H1 (cell line): ENCODE data around the gene KCTD4. TPM values are rescaled to one million over a fixed set of nuclear protein-coding genes. Genes with fewer than 3 reads are reported as not detected.

Experiments used
- CTCF ChIA-PET: fragments of 300-600 bp; sonication (Branson Sonifier 250); formaldehyde crosslinking; loops from one replicate; lab custom pipeline; 2021; ENCODE audit not compliant: partially characterized antibody; lab: Charles Lee
- POLR2A ChIA-PET: fragments of 300-600 bp; sonication (Branson Sonifier 250); formaldehyde crosslinking; loops from one replicate; lab custom pipeline; 2021; ENCODE audit warnings: inconsistent platforms; ENCODE audit not compliant: partially characterized antibody; lab: Charles Lee
- DNase-seq, 2 experiments: peaks; one replicate each; pipeline versions ENCODE4 v3.0.0 to v3.0.0-alpha.2; 2010 to 2022; ENCODE audit warnings: low spot score in 2 of 2, low read depth in 1 of 2, mixed read lengths in 1 of 2
- FAIRE-seq: peaks from 2 replicates; lab custom pipeline; 2011; peaks lifted over from hg19 to GRCh38; lab: Jason Lieb, UNC
- H2AFZ ChIP-seq: 2 replicates; pipeline ENCODE4 v1.8.1; 2012; ENCODE audit warnings: low read length, inconsistent platforms
- H2AK5ac ChIP-seq: 2 replicates; pipeline ENCODE4 v1.6.1; 2013; ENCODE audit warnings: low read depth, low read length
- H2BK120ac ChIP-seq: replicated peaks from 2 replicates; pipeline ENCODE3; 2013; ENCODE audit warnings: low read depth, low read length, inconsistent platforms
- H2BK12ac ChIP-seq: 2 replicates; pipeline ENCODE4 v1.6.1; 2013; ENCODE audit warnings: low read depth, low read length
- H2BK15ac ChIP-seq: 2 replicates; pipeline ENCODE4 v1.6.1; 2013; ENCODE audit warnings: low read length
- H2BK20ac ChIP-seq: 2 replicates; pipeline ENCODE4 v1.6.1; 2013; ENCODE audit warnings: low read length
- H2BK5ac ChIP-seq: 2 replicates; pipeline ENCODE4 v1.6.1; 2013; ENCODE audit warnings: low read depth, low read length
- H3K14ac ChIP-seq: 2 replicates; pipeline ENCODE4 v1.6.1; 2013; ENCODE audit warnings: inconsistent platforms; ENCODE audit not compliant: insufficient read length
- H3K18ac ChIP-seq: 2 replicates; pipeline ENCODE4 v1.6.1; 2013; ENCODE audit warnings: low read length; ENCODE audit errors: extremely low read depth
- H3K23ac ChIP-seq: 2 replicates; pipeline ENCODE4 v1.6.1; 2013; ENCODE audit warnings: inconsistent platforms; ENCODE audit not compliant: insufficient read length
- H3K23me2 ChIP-seq: 2 replicates; pipeline ENCODE4 v1.6.1; 2013; ENCODE audit warnings: low read depth, low read length
- H3K27ac ChIP-seq: 2 replicates; pipeline ENCODE4 v1.6.1; 2011; ENCODE audit warnings: low read depth, low read length, inconsistent platforms
- H3K27me3 ChIP-seq, 4 experiments: replicated peaks in 1 of 4; 1 replicate in 1 of 4; 2 replicates in 3 of 4; pipeline versions ENCODE4 v1.6.1 to v1.8.1; 2011 to 2013; ENCODE audit warnings: low read length in 3 of 4, mild to moderate bottlenecking in 3 of 4, inconsistent platforms in 2 of 4, mixed read lengths in 2 of 4, moderate library complexity in 1 of 4; ENCODE audit not compliant: control insufficient read depth in 3 of 4, insufficient read depth in 3 of 4; ENCODE audit errors: extremely low read depth in 1 of 4
- H3K36me3 ChIP-seq, 4 experiments: 2 replicates each; pipeline versions ENCODE4 v1.6.1 to v1.8.1; 2011 to 2013; ENCODE audit warnings: mild to moderate bottlenecking in 4 of 4, low read length in 3 of 4, moderate library complexity in 2 of 4, control low read depth in 1 of 4, inconsistent platforms in 1 of 4; ENCODE audit not compliant: insufficient read depth in 4 of 4, control insufficient read depth in 2 of 4
- H3K4ac ChIP-seq: replicated peaks from 2 replicates; pipeline ENCODE3; 2013; ENCODE audit warnings: low read length, low read depth, mixed read lengths, inconsistent platforms; ENCODE audit not compliant: insufficient read length
- H3K4me1 ChIP-seq, 4 experiments: replicated peaks in 1 of 4; 1 replicate in 1 of 4; 2 replicates in 3 of 4; pipeline versions ENCODE4 v1.6.1 to v1.8.1; 2011 to 2013; ENCODE audit warnings: low read length in 3 of 4, inconsistent platforms in 2 of 4, mixed read lengths in 1 of 4; ENCODE audit not compliant: insufficient read depth in 4 of 4, control insufficient read depth in 3 of 4
- H3K4me2 ChIP-seq, 2 experiments: 2 replicates each; pipeline versions ENCODE4 v1.6.1 to v1.8.1; 2011 to 2013; ENCODE audit warnings: low read depth in 2 of 2, low read length in 2 of 2, control low read depth in 1 of 2, inconsistent platforms in 1 of 2, mild to moderate bottlenecking in 1 of 2; ENCODE audit not compliant: insufficient read depth in 1 of 2
- H3K4me3 ChIP-seq, 4 experiments: fragments of 200-600, 300-600 bp in 1 of 4; sonication (generic), shearing (Covaris generic), sonication (Bioruptor Twin) in 1 of 4; 2 replicates each; pipeline versions ENCODE4 v1.5.1 to v1.8.1; 2011 to 2016; ENCODE audit warnings: low read length in 4 of 4, low read depth in 3 of 4, control low read depth in 2 of 4, inconsistent platforms in 2 of 4, mild to moderate bottlenecking in 2 of 4, mixed read lengths in 1 of 4, moderate library complexity in 1 of 4; ENCODE audit not compliant: insufficient read depth in 2 of 4; ENCODE audit errors: extremely low read depth in 1 of 4
- H3K56ac ChIP-seq: replicated peaks from 2 replicates; pipeline ENCODE3; 2013; ENCODE audit warnings: low read depth, mild to moderate bottlenecking, mixed read lengths, low read length, inconsistent platforms; ENCODE audit not compliant: insufficient read length
- H3K79me1 ChIP-seq: 2 replicates; pipeline ENCODE4 v1.6.1; 2013; ENCODE audit warnings: low read depth, low read length, control low read depth
- H3K79me2 ChIP-seq, 2 experiments: 2 replicates each; pipeline versions ENCODE4 v1.6.1 to v1.8.1; 2012 to 2013; ENCODE audit warnings: low read length in 2 of 2, mild to moderate bottlenecking in 2 of 2, inconsistent platforms in 1 of 2; ENCODE audit not compliant: insufficient read depth in 2 of 2, control insufficient read depth in 1 of 2
- H3K9ac ChIP-seq, 4 experiments: replicated peaks in 1 of 4; 1 replicate in 1 of 4; 2 replicates in 3 of 4; pipeline versions ENCODE4 v1.6.1 to v1.8.1; 2011 to 2013; ENCODE audit warnings: low read depth in 3 of 4, low read length in 3 of 4, control low read depth in 2 of 4, mild to moderate bottlenecking in 2 of 4, moderate library complexity in 2 of 4, inconsistent platforms in 1 of 4; ENCODE audit errors: extremely low read depth in 1 of 4
- H3K9me3 ChIP-seq, 2 experiments: 2 replicates each; pipeline versions ENCODE4 v1.6.1 to v1.8.1; 2012 to 2013; ENCODE audit warnings: mild to moderate bottlenecking in 2 of 2, moderate library complexity in 2 of 2, control low read depth in 1 of 2, inconsistent platforms in 1 of 2, low read depth in 1 of 2, low read length in 1 of 2, mixed read lengths in 1 of 2; ENCODE audit not compliant: insufficient read depth in 2 of 2
- H4K20me1 ChIP-seq, 2 experiments: replicated peaks in 1 of 2; 2 replicates each; pipeline versions ENCODE3 to v1.8.1; 2011 to 2013; ENCODE audit warnings: inconsistent platforms in 2 of 2, low read length in 2 of 2, mild to moderate bottlenecking in 1 of 2; ENCODE audit not compliant: insufficient read depth in 2 of 2, control insufficient read depth in 1 of 2
- H4K5ac ChIP-seq: 2 replicates; pipeline ENCODE4 v1.6.1; 2013; ENCODE audit warnings: low read length, low read depth, mixed read lengths, inconsistent platforms; ENCODE audit not compliant: insufficient read length
- H4K8ac ChIP-seq: 2 replicates; pipeline ENCODE4 v1.8.0; 2013; ENCODE audit warnings: mild to moderate bottlenecking, moderate library complexity, low read length, inconsistent platforms; ENCODE audit not compliant: insufficient read depth; ENCODE audit errors: extremely low read depth
- H4K91ac ChIP-seq: replicated peaks from 2 replicates; pipeline ENCODE3; 2013; ENCODE audit warnings: low read length, mixed read lengths, inconsistent platforms; ENCODE audit not compliant: insufficient read length
- ATF3 ChIP-seq: IDR thresholded peaks from 2 replicates; pipeline ENCODE4 v1.6.1; 2011; ENCODE audit warnings: low read depth, mild to moderate bottlenecking, low read length; ENCODE audit not compliant: insufficient read depth
- CEBPB ChIP-seq: IDR thresholded peaks from 2 replicates; pipeline ENCODE4 v1.6.1; 2012; ENCODE audit warnings: low read depth, low read length
- CHD2 ChIP-seq: IDR thresholded peaks from 2 replicates; pipeline ENCODE4 v1.6.1; 2012; ENCODE audit warnings: low read length, improper control_type of control experiment
- CREB1 ChIP-seq: IDR thresholded peaks from 2 replicates; pipeline ENCODE4 v1.6.1; 2012; ENCODE audit warnings: inconsistent platforms
- EZH2 ChIP-seq: fragments of 200-600 bp; sonication (generic); IDR thresholded peaks from 2 replicates; pipeline ENCODE4 v1.7.1; 2012; ENCODE audit warnings: low read depth, mild to moderate bottlenecking, moderate library complexity, low read length, inconsistent platforms; ENCODE audit not compliant: severe bottlenecking
- FOSL1 ChIP-seq: IDR thresholded peaks from 2 replicates; pipeline ENCODE4 v1.6.1; 2011; ENCODE audit warnings: mild to moderate bottlenecking, low read depth, low read length, moderate library complexity; ENCODE audit not compliant: insufficient read depth
- HDAC2 ChIP-seq, 2 experiments: fragments of 300-600 bp in 1 of 2; sonication (generic) in 1 of 2; IDR thresholded peaks; 2 replicates each; pipeline ENCODE4 v1.6.1; 2011 to 2012; ENCODE audit warnings: low read depth in 2 of 2, low read length in 2 of 2, mild to moderate bottlenecking in 2 of 2, moderate library complexity in 2 of 2, borderline replicate concordance in 1 of 2, inconsistent platforms in 1 of 2
- HDAC6 ChIP-seq: IDR thresholded peaks from one replicate; pipeline ENCODE4 v1.7.1; 2012; ENCODE audit warnings: low read depth, mild to moderate bottlenecking, inconsistent platforms, low read length, moderate library complexity
- NANOG ChIP-seq: IDR thresholded peaks from 2 replicates; pipeline ENCODE4 v1.6.1; 2011; ENCODE audit warnings: low read length, low read depth, mild to moderate bottlenecking, inconsistent platforms; ENCODE audit not compliant: insufficient read depth, poor library complexity, severe bottlenecking
- POLR2AphosphoS5 ChIP-seq: IDR thresholded peaks from 2 replicates; pipeline ENCODE4 v1.6.1; 2011; ENCODE audit warnings: low read depth, low read length
- RFX5 ChIP-seq: IDR thresholded peaks from 2 replicates; pipeline ENCODE4 v1.6.1; 2011; ENCODE audit warnings: low read depth, low read length, improper control_type of control experiment, borderline replicate concordance
- SRF ChIP-seq: IDR thresholded peaks from 2 replicates; pipeline ENCODE4 v1.6.1; 2011; ENCODE audit warnings: mild to moderate bottlenecking, low read depth, low read length, moderate library complexity
- TAF1 ChIP-seq: IDR thresholded peaks from 2 replicates; pipeline ENCODE4 v1.6.1; 2011; ENCODE audit warnings: mild to moderate bottlenecking, low read depth, low read length
- TCF12 ChIP-seq: IDR thresholded peaks from 2 replicates; pipeline ENCODE4 v1.6.1; 2011; ENCODE audit warnings: low read depth, mild to moderate bottlenecking, low read length
- WGBS, 2 experiments: shearing (Covaris generic) in 1 of 2; methylation state at CpG; one replicate each; pipeline versions ENCODE4 v1.1.6 to v1.1.7; 2013 to 2015; ENCODE audit warnings: low lambda C conversion rate in 2 of 2, mixed read lengths in 2 of 2, inconsistent platforms in 1 of 2, low coverage in 1 of 2, missing lambda C conversion rate in 1 of 2; ENCODE audit not compliant: insufficient replicate concordance in 2 of 2, insufficient coverage in 1 of 2, insufficient read length in 1 of 2; ENCODE audit errors: extremely low coverage in 1 of 2, missing lambda C conversion rate in 1 of 2; 5-methylcytosine and 5-hydroxymethylcytosine counted together
- polyA plus RNA-seq, 7 experiments: library from polyadenylated mRNA; depleted of rRNA in 3 of 7; stranded (reverse) in 5 of 7; unstranded in 2 of 7; fragments of >200 nt in 5 of 7; fragments of 200-250 nt in 2 of 7; gene quantifications; 1 replicate in 5 of 7; 2 replicates in 1 of 7; 4 replicates in 1 of 7; pipeline versions ENCODE4 v1.2.1 to v1.2.3, GENCODE V29; 2011 to 2013; ENCODE audit warnings: missing spikeins in 2 of 7, mixed read lengths in 2 of 7
- total RNA-seq: library from RNA; stranded (reverse); fragmentation: NEBNext Ultra II Directional; extraction: Animal tissue kit (Norgen Biotek cat#: 25700); gene quantifications from 2 replicates; pipeline ENCODE4 v1.2.1, GENCODE V29; 2021

Gene KCTD4
- total and polyA plus RNA-seq, 2 of the 8 experiments (the other 6 are each of a cell fraction or from before 2014, with no cell fraction given) = not detected

GRCh38 chr13:45208132-45208531, 7.3 kb upstream of the KCTD4 start:
- FAIRE-seq = no peak
- no peak overlapping the region for H4K8ac ChIP-seq
- H3K27ac ChIP-seq = no peak overlapping the region
- no peak overlapping the region for H2BK15ac ChIP-seq
- H2BK5ac ChIP-seq = no peak overlapping the region
- H3K18ac ChIP-seq = no peak overlapping the region
- WGBS, 2 experiments = 71% methylated on average over 2 of the region's 2 CpGs; no CpG with 5 or more reads in 1 of the 2 experiments
- H2BK20ac ChIP-seq = no peak overlapping the region
- no peak overlapping the region for H3K9ac ChIP-seq
- no peak overlapping the region for H3K23ac ChIP-seq
- H3K36me3 ChIP-seq = peaks cover 0 to 7% (median 6%) of the 10 kb centered on the region in 4 experiments; a peak in 4 of 8 replicates
- H3K4ac ChIP-seq = no peak overlapping the region
- no peak overlapping the region for H2AFZ ChIP-seq
- no peak overlapping the region for H2BK12ac ChIP-seq
- H4K5ac ChIP-seq = no peak overlapping the region
- no peaks in the 10 kb centered on the region; the same call in 1 of the 2 replicates for H3K23me2 ChIP-seq
- 0 out of 4 replicates have a peak, but pooled peaks cover 0 to 2% of the 10 kb centered on the region in 2 experiments for H3K79me2 ChIP-seq
- no peak overlapping the region for H2AK5ac ChIP-seq
- ChIA-PET CTCF (interaction anchor here (0.5 to 1.3 kb wide), 5 partner anchors 14 to 466 kb away, joined by 3 to 4 read pairs (median 3); no protein-coding TSS in a partner anchor), POLR2A (no interaction called here)
- H3K4me2 ChIP-seq = no peak overlapping the region
- no peak for DNase-seq
- no peaks in the 10 kb centered on the region for H3K79me1 ChIP-seq
- H3K9me3 ChIP-seq = no peaks in the 10 kb centered on the region
- no peak overlapping the region for H2BK120ac ChIP-seq
- H3K27me3 ChIP-seq = no peaks in the 10 kb centered on the region
- peaks cover 0 to 3% of the 10 kb centered on the region in 2 experiments for H4K20me1 ChIP-seq
- no peak overlapping the region for H3K56ac ChIP-seq
- H3K4me1 ChIP-seq = no peaks in the 10 kb centered on the region; a peak in 1 of 7 replicates
- no peak overlapping the region for H3K4me3 ChIP-seq
- H4K91ac ChIP-seq = no peak overlapping the region
- no peak overlapping the region for H3K14ac ChIP-seq
- TF ChIP-seq EZH2 (no peak), TAF1 (no peak), SRF (no peak), ATF3 (no peak), CEBPB (no peak), TCF12 (no peak), NANOG (no peak), RFX5 (no peak), FOSL1 (no peak), CHD2 (no peak), HDAC6 (no peak), CREB1 (no peak), HDAC2 (IDR thresholded peaks at IDR 0.05; ENCODE audit: borderline replicate concordance in 1 of 2, low read depth in 2 of 2, low read length in 2 of 2) (no peak), POLR2AphosphoS5 (no peak)
